A673 (cell line): ENCODE measurements around the gene FBXO21.

Experiments
- EZH2 ChIP-seq: fragments of 200-600 bp; sonication (generic); IDR thresholded peaks from 2 replicates; pipeline ENCODE4 v1.6.1; 2017; ENCODE audit warnings: borderline replicate concordance, low read depth, mild to moderate bottlenecking, mixed read lengths, antibody characterized with exemption, low read length; ENCODE audit not compliant: poor library complexity, severe bottlenecking
- TF ChIP-seq, protein P1 (sequence below): fragments of 300-800, 200-600 bp; sonication (generic); conservative IDR thresholded peaks from 2 replicates; pipeline ENCODE4 v1.5.1; 2017; ENCODE audit warnings: low read depth, mild to moderate bottlenecking, antibody characterized with exemption, low read length, moderate library complexity, mixed read lengths

- TF ChIP-seq, protein P1, sequence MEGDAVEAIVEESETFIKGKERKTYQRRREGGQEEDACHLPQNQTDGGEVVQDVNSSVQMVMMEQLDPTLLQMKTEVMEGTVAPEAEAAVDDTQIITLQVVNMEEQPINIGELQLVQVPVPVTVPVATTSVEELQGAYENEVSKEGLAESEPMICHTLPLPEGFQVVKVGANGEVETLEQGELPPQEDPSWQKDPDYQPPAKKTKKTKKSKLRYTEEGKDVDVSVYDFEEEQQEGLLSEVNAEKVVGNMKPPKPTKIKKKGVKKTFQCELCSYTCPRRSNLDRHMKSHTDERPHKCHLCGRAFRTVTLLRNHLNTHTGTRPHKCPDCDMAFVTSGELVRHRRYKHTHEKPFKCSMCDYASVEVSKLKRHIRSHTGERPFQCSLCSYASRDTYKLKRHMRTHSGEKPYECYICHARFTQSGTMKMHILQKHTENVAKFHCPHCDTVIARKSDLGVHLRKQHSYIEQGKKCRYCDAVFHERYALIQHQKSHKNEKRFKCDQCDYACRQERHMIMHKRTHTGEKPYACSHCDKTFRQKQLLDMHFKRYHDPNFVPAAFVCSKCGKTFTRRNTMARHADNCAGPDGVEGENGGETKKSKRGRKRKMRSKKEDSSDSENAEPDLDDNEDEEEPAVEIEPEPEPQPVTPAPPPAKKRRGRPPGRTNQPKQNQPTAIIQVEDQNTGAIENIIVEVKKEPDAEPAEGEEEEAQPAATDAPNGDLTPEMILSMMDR: no peak
- TF ChIP-seq EZH2: no peak
Measured at GRCh38 chr12:117126335-117126734, 63.9 kb downstream of the FBXO21 start.
